ENCODE data around the gene WDTC1.

WDTC1 gene

GRCh38 chr1:27301582-27302199, 67.3 kb downstream of the WDTC1 start:
- Histone ChIP-seq H3K4me1 (ENCODE audit: control insufficient read depth, insufficient read depth, low read length) (peaks cover 39% of the 10 kb centered on the region), H3K9ac (ENCODE audit: low read length) (no peak overlapping the region), H3K4me3 (ENCODE audit: low read depth, low read length) (no peak overlapping the region), H3K36me3 (ENCODE audit: control insufficient read depth, insufficient read depth, low read length) (peaks cover 6% of the 10 kb centered on the region), H3K9me3 (ENCODE audit: control insufficient read depth, insufficient read depth, low read depth, low read length) (no peaks in the 10 kb centered on the region), H3K27me3 (ENCODE audit: control insufficient read depth, insufficient read depth, low read length) (no peaks in the 10 kb centered on the region), H3K27ac (ENCODE audit: low read depth, low read length) (no peak overlapping the region)

- H3K4me1 ChIP-seq (ENCODE audit: control insufficient read depth, insufficient read depth, low read length) = peaks cover 48% of the 10 kb centered on the region
- no peak overlapping the region for H3K4me3 ChIP-seq (ENCODE audit: low read depth, low read length)
- no peaks in the 10 kb centered on the region for H3K9me3 ChIP-seq (ENCODE audit: control insufficient read depth, insufficient read depth, low read depth, low read length)
- peaks cover 6% of the 10 kb centered on the region for H3K36me3 ChIP-seq (ENCODE audit: control insufficient read depth, insufficient read depth, low read length)
- H3K27me3 ChIP-seq (ENCODE audit: control insufficient read depth, insufficient read depth, low read length) = no peaks in the 10 kb centered on the region
- H3K9ac ChIP-seq (ENCODE audit: low read length) = no peak overlapping the region
- no peak overlapping the region for H3K27ac ChIP-seq (ENCODE audit: low read depth, low read length)
These were observed 68.2 kb downstream of the WDTC1 start for GRCh38 chr1:27302612-27303011.

GRCh38 chr1:27303509-27303908, 69.1 kb downstream of the WDTC1 start:
- no peak overlapping the region for H3K9ac ChIP-seq (ENCODE audit: low read length)
- no peaks in the 10 kb centered on the region for H3K36me3 ChIP-seq (ENCODE audit: control insufficient read depth, insufficient read depth, low read length)
- H3K4me1 ChIP-seq (ENCODE audit: control insufficient read depth, insufficient read depth, low read length) = peaks cover 57% of the 10 kb centered on the region
- no peak overlapping the region for H3K27ac ChIP-seq (ENCODE audit: low read depth, low read length)
- no peaks in the 10 kb centered on the region for H3K27me3 ChIP-seq (ENCODE audit: control insufficient read depth, insufficient read depth, low read length)
- no peak overlapping the region for H3K4me3 ChIP-seq (ENCODE audit: low read depth, low read length)
- no peaks in the 10 kb centered on the region for H3K9me3 ChIP-seq (ENCODE audit: control insufficient read depth, insufficient read depth, low read depth, low read length)

- H3K9ac ChIP-seq (ENCODE audit: low read length) = no peak overlapping the region
- no peak overlapping the region for H3K4me3 ChIP-seq (ENCODE audit: low read depth, low read length)
- H3K27ac ChIP-seq (ENCODE audit: low read depth, low read length) = no peak overlapping the region
- no peaks in the 10 kb centered on the region for H3K9me3 ChIP-seq (ENCODE audit: control insufficient read depth, insufficient read depth, low read depth, low read length)
- peaks cover 34% of the 10 kb centered on the region for H3K4me1 ChIP-seq (ENCODE audit: control insufficient read depth, insufficient read depth, low read length)
- no peaks in the 10 kb centered on the region for H3K36me3 ChIP-seq (ENCODE audit: control insufficient read depth, insufficient read depth, low read length)
- no peaks in the 10 kb centered on the region for H3K27me3 ChIP-seq (ENCODE audit: control insufficient read depth, insufficient read depth, low read length)
These were observed 71.6 kb downstream of the WDTC1 start for GRCh38 chr1:27306071-27306470.

GRCh38 chr1:27306892-27307761, 72.7 kb downstream of the WDTC1 start:
- H3K36me3 ChIP-seq (ENCODE audit: control insufficient read depth, insufficient read depth, low read length) = no peaks in the 10 kb centered on the region
- peak overlapping the region; percentile 22 for H3K27ac ChIP-seq (ENCODE audit: low read depth, low read length)
- H3K27me3 ChIP-seq (ENCODE audit: control insufficient read depth, insufficient read depth, low read length) = no peaks in the 10 kb centered on the region
- H3K4me3 ChIP-seq (ENCODE audit: low read depth, low read length) = peak overlapping the region; percentile 32
- peaks cover 24% of the 10 kb centered on the region for H3K4me1 ChIP-seq (ENCODE audit: control insufficient read depth, insufficient read depth, low read length)
- no peaks in the 10 kb centered on the region for H3K9me3 ChIP-seq (ENCODE audit: control insufficient read depth, insufficient read depth, low read depth, low read length)
- peak overlapping the region; percentile 51 for H3K9ac ChIP-seq (ENCODE audit: low read length)

GRCh38 chr1:27307874-27308598, 73.6 kb downstream of the WDTC1 start:
- peaks cover 22% of the 10 kb centered on the region for H3K4me1 ChIP-seq (ENCODE audit: control insufficient read depth, insufficient read depth, low read length)
- H3K27me3 ChIP-seq (ENCODE audit: control insufficient read depth, insufficient read depth, low read length) = no peaks in the 10 kb centered on the region
- H3K9ac ChIP-seq (ENCODE audit: low read length) = peak overlapping the region; percentile 51
- no peaks in the 10 kb centered on the region for H3K9me3 ChIP-seq (ENCODE audit: control insufficient read depth, insufficient read depth, low read depth, low read length)
- H3K27ac ChIP-seq (ENCODE audit: low read depth, low read length) = peak overlapping the region; percentile 35; the same call in 1 of the 2 replicates
- H3K36me3 ChIP-seq (ENCODE audit: control insufficient read depth, insufficient read depth, low read length) = no peaks in the 10 kb centered on the region
- no peak overlapping the region; the same call in 1 of the 2 replicates for H3K4me3 ChIP-seq (ENCODE audit: low read depth, low read length)

- Histone ChIP-seq H3K27ac (ENCODE audit: low read depth, low read length) (no peak overlapping the region), H3K27me3 (ENCODE audit: control insufficient read depth, insufficient read depth, low read length) (no peaks in the 10 kb centered on the region), H3K9ac (ENCODE audit: low read length) (no peak overlapping the region), H3K4me3 (ENCODE audit: low read depth, low read length) (no peak overlapping the region), H3K4me1 (ENCODE audit: control insufficient read depth, insufficient read depth, low read length) (peaks cover 10% of the 10 kb centered on the region; the same call in 1 of the 2 replicates), H3K9me3 (ENCODE audit: control insufficient read depth, insufficient read depth, low read depth, low read length) (no peaks in the 10 kb centered on the region), H3K36me3 (ENCODE audit: control insufficient read depth, insufficient read depth, low read length) (no peaks in the 10 kb centered on the region)
These were observed 79.7 kb downstream of the WDTC1 start for GRCh38 chr1:27314169-27314568.

- H3K27me3 ChIP-seq (ENCODE audit: control insufficient read depth, insufficient read depth, low read length) = no peaks in the 10 kb centered on the region
- H3K9me3 ChIP-seq (ENCODE audit: control insufficient read depth, insufficient read depth, low read depth, low read length) = no peaks in the 10 kb centered on the region
- H3K9ac ChIP-seq (ENCODE audit: low read length) = no peak overlapping the region
These were observed 80.3 kb downstream of the WDTC1 start for GRCh38 chr1:27314737-27315136.

GRCh38 chr1:27316860-27317259, 82.4 kb downstream of the WDTC1 start:
- no peak overlapping the region for H3K9ac ChIP-seq (ENCODE audit: low read length)
- H3K36me3 ChIP-seq (ENCODE audit: control insufficient read depth, insufficient read depth, low read length) = no peaks in the 10 kb centered on the region
- no peaks in the 10 kb centered on the region for H3K9me3 ChIP-seq (ENCODE audit: control insufficient read depth, insufficient read depth, low read depth, low read length)
- H3K4me1 ChIP-seq (ENCODE audit: control insufficient read depth, insufficient read depth, low read length) = peaks cover 12% of the 10 kb centered on the region; the same call in 1 of the 2 replicates
- H3K27ac ChIP-seq (ENCODE audit: low read depth, low read length) = no peak overlapping the region
- H3K27me3 ChIP-seq (ENCODE audit: control insufficient read depth, insufficient read depth, low read length) = no peaks in the 10 kb centered on the region
- no peak overlapping the region for H3K4me3 ChIP-seq (ENCODE audit: low read depth, low read length)

More at GRCh38 chr1:27314737-27315136, 80.3 kb downstream of the WDTC1 start:
- Histone ChIP-seq H3K36me3 (ENCODE audit: control insufficient read depth, insufficient read depth, low read length) (no peaks in the 10 kb centered on the region), H3K4me1 (ENCODE audit: control insufficient read depth, insufficient read depth, low read length) (peaks cover 10% of the 10 kb centered on the region; the same call in 1 of the 2 replicates), H3K4me3 (ENCODE audit: low read depth, low read length) (no peak overlapping the region), H3K27ac (ENCODE audit: low read depth, low read length) (no peak overlapping the region)

- no peaks in the 10 kb centered on the region for H3K36me3 ChIP-seq (ENCODE audit: control insufficient read depth, insufficient read depth, low read length)
- H3K4me1 ChIP-seq (ENCODE audit: control insufficient read depth, insufficient read depth, low read length) = peaks cover 16% of the 10 kb centered on the region
- H3K9ac ChIP-seq (ENCODE audit: low read length) = peak overlapping the region; percentile 10
- no peak overlapping the region for H3K27ac ChIP-seq (ENCODE audit: low read depth, low read length)
- H3K27me3 ChIP-seq (ENCODE audit: control insufficient read depth, insufficient read depth, low read length) = no peaks in the 10 kb centered on the region
- no peak overlapping the region for H3K4me3 ChIP-seq (ENCODE audit: low read depth, low read length)
- H3K9me3 ChIP-seq (ENCODE audit: control insufficient read depth, insufficient read depth, low read depth, low read length) = no peaks in the 10 kb centered on the region
These were observed 83.7 kb downstream of the WDTC1 start for GRCh38 chr1:27318136-27318535.

- no peak overlapping the region for H3K4me3 ChIP-seq (ENCODE audit: low read depth, low read length)
- H3K9ac ChIP-seq (ENCODE audit: low read length) = no peak overlapping the region
- no peaks in the 10 kb centered on the region for H3K9me3 ChIP-seq (ENCODE audit: control insufficient read depth, insufficient read depth, low read depth, low read length)
- no peaks in the 10 kb centered on the region for H3K27me3 ChIP-seq (ENCODE audit: control insufficient read depth, insufficient read depth, low read length)
- no peaks in the 10 kb centered on the region for H3K36me3 ChIP-seq (ENCODE audit: control insufficient read depth, insufficient read depth, low read length)
- H3K4me1 ChIP-seq (ENCODE audit: control insufficient read depth, insufficient read depth, low read length) = peaks cover 17% of the 10 kb centered on the region
- no peak overlapping the region for H3K27ac ChIP-seq (ENCODE audit: low read depth, low read length)
These were observed 84.2 kb downstream of the WDTC1 start for GRCh38 chr1:27318596-27318995.
